CD4-positive, alpha-beta T cell (primary cell): ENCODE measurements around the gene ADCY2. TPM values are rescaled to one million over a fixed set of nuclear protein-coding genes. Genes with fewer than 3 reads are reported as not detected.

Source experiments
- ATAC-seq: fragments of 200-7000 bp; cut with Tn5 transposase; one replicate; pipeline ENCODE4 v1.10.0; 2022; ENCODE audit warnings: mild to moderate bottlenecking; ENCODE audit not compliant: poor library complexity
- CTCF ChIA-PET: fragments of 350-600 bp; sonication (Branson Sonifier 250); formaldehyde crosslinking; loops from one replicate; lab custom pipeline; 2021; ENCODE audit warnings: antibody characterized with exemption, inconsistent platforms; lab: Charles Lee
- POLR2A ChIA-PET: fragments of 350-600 bp; sonication (Branson Sonifier 250); formaldehyde crosslinking; loops from one replicate; lab custom pipeline; 2021; ENCODE audit warnings: antibody characterized with exemption, inconsistent platforms; lab: Charles Lee
- DNase-seq, 14 experiments: peaks; one replicate each; pipeline ENCODE4 v3.0.0-alpha.2; 2013 to 2020; ENCODE audit warnings: mixed read lengths in 2 of 14
- H3K27ac ChIP-seq, 2 donors: one replicate each; pipeline versions ENCODE4 v1.5.1 to v1.7.0; 2013; ENCODE audit warnings: low read length in 2 of 2, low read depth in 1 of 2, mild to moderate bottlenecking in 1 of 2
- H3K27me3 ChIP-seq, 2 experiments: 1 replicate in 1 of 2; 2 replicates in 1 of 2; pipeline versions ENCODE4 v1.6.1 to v1.7.0; 2013; ENCODE audit warnings: low read length in 2 of 2, control low read depth in 1 of 2, mild to moderate bottlenecking in 1 of 2, moderate library complexity in 1 of 2; ENCODE audit not compliant: insufficient read depth in 2 of 2, control insufficient read depth in 1 of 2
- H3K36me3 ChIP-seq: one replicate; pipeline ENCODE4 v1.6.1; 2013; ENCODE audit warnings: low read length, control low read depth; ENCODE audit not compliant: insufficient read depth
- H3K4me1 ChIP-seq: one replicate; pipeline ENCODE4 v1.6.1; 2013; ENCODE audit warnings: low read length, control low read depth; ENCODE audit not compliant: insufficient read depth
- H3K4me3 ChIP-seq: one replicate; pipeline ENCODE4 v1.5.1; 2013; ENCODE audit warnings: mild to moderate bottlenecking, low read length, moderate library complexity
- H3K9me3 ChIP-seq, 2 experiments: 1 replicate in 1 of 2; 2 replicates in 1 of 2; pipeline versions ENCODE4 v1.6.1 to v1.7.0; 2013; ENCODE audit warnings: low read length in 2 of 2, mild to moderate bottlenecking in 2 of 2, control low read depth in 1 of 2, moderate library complexity in 1 of 2; ENCODE audit not compliant: control insufficient read depth in 1 of 2, insufficient read depth in 1 of 2
- H3K27ac Mint-ChIP-seq: one replicate; pipeline ENCODE4 v1.8.0; 2020; ENCODE audit warnings: mixed read lengths
- H3K27me3 Mint-ChIP-seq: one replicate; pipeline ENCODE4 v1.8.0; 2021; ENCODE audit warnings: mixed read lengths
- H3K36me3 Mint-ChIP-seq: one replicate; pipeline ENCODE4 v1.8.0; 2021; ENCODE audit warnings: low read depth, mixed read lengths
- H3K4me1 Mint-ChIP-seq: one replicate; pipeline ENCODE4 v1.8.0; 2021; ENCODE audit warnings: low read depth, mixed read lengths
- H3K4me3 Mint-ChIP-seq: one replicate; pipeline ENCODE4 v1.8.0; 2020; ENCODE audit warnings: mild to moderate bottlenecking, mixed read lengths
- H3K9me3 Mint-ChIP-seq: one replicate; pipeline ENCODE4 v1.8.0; 2020; ENCODE audit warnings: mixed read lengths
- CTCF ChIP-seq: fragments of 200-600 bp; IDR thresholded peaks from one replicate; pipeline ENCODE4 v1.8.0; 2022; ENCODE audit warnings: antibody characterized with exemption, mild to moderate bottlenecking
- intact Hi-C, 2 experiments: fragments of 100-400 bp; cut with DNase I in 1 of 2; cut with micrococcal nuclease in 1 of 2; formaldehyde crosslinking; loops; one replicate each; pipeline versions ENCODE4 v1.15.1 to v1.9.0; 2023 to 2025; cut with DNase I, micrococcal nuclease
- total RNA-seq, 174 experiments: library from RNA in 2 of 174; stranded (reverse) in 2 of 174; gene quantifications; one replicate each; pipeline ENCODE4 v1.2.3 and lab custom pipeline; 2021 to 2026

Gene ADCY2
- total RNA-seq, 2 experiments from 2014 or later = not detected

- ChIA-PET POLR2A (no interaction called here), CTCF (no interaction called here)
- Mint-ChIP-seq H3K4me3 (no peak overlapping the region), H3K27me3 (no peaks in the 10 kb centered on the region), H3K36me3 (no peaks in the 10 kb centered on the region), H3K9me3 (no peaks in the 10 kb centered on the region), H3K4me1 (no peaks in the 10 kb centered on the region), H3K27ac (no peak overlapping the region)
- intact Hi-C loops = no loop called here
- Histone ChIP-seq H3K4me3 (no peak overlapping the region), H3K27ac (no peak overlapping the region), H3K27me3 (no peaks in the 10 kb centered on the region), H3K4me1 (no peaks in the 10 kb centered on the region), H3K9me3 (no peaks in the 10 kb centered on the region), H3K36me3 (no peaks in the 10 kb centered on the region)
- no peak for ATAC-seq
- no peak for TF ChIP-seq CTCF
- no peak for DNase-seq
These were observed 266.4 kb downstream of the ADCY2 start for GRCh38 chr5:7662289-7662688.

DNA sequence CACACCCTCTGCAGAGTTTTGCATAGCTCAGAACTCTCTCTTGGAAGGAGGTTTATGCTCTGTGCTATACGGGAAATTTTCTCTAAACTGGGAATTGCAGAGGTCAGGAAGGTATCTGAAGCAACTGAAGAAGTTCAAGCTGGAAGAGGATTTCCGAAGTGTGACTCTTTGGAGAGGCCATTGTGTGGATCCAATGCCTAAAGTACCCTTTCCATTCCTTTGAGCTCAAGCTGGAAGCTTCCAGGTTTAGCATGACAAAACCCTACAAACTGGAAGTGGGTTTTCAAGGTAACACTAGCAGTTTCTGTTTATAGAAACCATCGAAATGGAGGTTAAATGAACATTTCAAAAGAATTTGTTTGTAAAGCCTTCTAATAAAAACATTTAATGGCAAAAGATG is 267.9 kb downstream of the ADCY2 start:
- TF ChIP-seq CTCF = no peak

GRCh38 chr5:7664208-7664607 is 268.3 kb downstream of the ADCY2 start:
- no peak for DNase-seq
- POLR2A ChIA-PET = no interaction called here
- CTCF ChIA-PET = no interaction called here
- no peaks in the 10 kb centered on the region for H3K27me3 ChIP-seq
- H3K4me1 ChIP-seq = no peaks in the 10 kb centered on the region
- no peak for ATAC-seq
- no peak overlapping the region for H3K27ac ChIP-seq
- no peaks in the 10 kb centered on the region for H3K9me3 ChIP-seq
- H3K9me3 Mint-ChIP-seq = no peaks in the 10 kb centered on the region
- H3K4me3 Mint-ChIP-seq = no peak overlapping the region
- H3K4me3 ChIP-seq = no peak overlapping the region
- H3K27me3 Mint-ChIP-seq = no peaks in the 10 kb centered on the region
- H3K27ac Mint-ChIP-seq = no peak overlapping the region
- H3K36me3 ChIP-seq = no peaks in the 10 kb centered on the region
- H3K36me3 Mint-ChIP-seq = no peaks in the 10 kb centered on the region
- no peak for TF ChIP-seq CTCF
- H3K4me1 Mint-ChIP-seq = no peaks in the 10 kb centered on the region
- intact Hi-C loops = no loop called here

More for the DNA sequence above, 267.9 kb downstream of the ADCY2 start:
- no peaks in the 10 kb centered on the region for H3K36me3 Mint-ChIP-seq
- H3K27me3 Mint-ChIP-seq = no peaks in the 10 kb centered on the region
- ATAC-seq (no peak), DNase-seq (no peak)
- ChIA-PET CTCF (no interaction called here), POLR2A (no interaction called here)
- H3K4me1 Mint-ChIP-seq = no peaks in the 10 kb centered on the region
- H3K4me3 Mint-ChIP-seq = no peak overlapping the region
- intact Hi-C loops = no loop called here
- H3K36me3 ChIP-seq = no peaks in the 10 kb centered on the region
- no peaks in the 10 kb centered on the region for H3K4me1 ChIP-seq
- H3K27ac ChIP-seq = no peak overlapping the region
- no peak overlapping the region for H3K4me3 ChIP-seq
- no peak overlapping the region for H3K27ac Mint-ChIP-seq
- no peaks in the 10 kb centered on the region for H3K9me3 Mint-ChIP-seq
- no peaks in the 10 kb centered on the region for H3K9me3 ChIP-seq
- H3K27me3 ChIP-seq = no peaks in the 10 kb centered on the region
